HG02884 (cell line): ENCODE data around the gene FGD5.

Source experiments
- ATAC-seq: cut with Tn5 transposase; IDR thresholded peaks from one replicate; pipeline ENCODE4 v1.9.1; 2021; ENCODE audit warnings: mild to moderate bottlenecking, moderate library complexity; ENCODE audit not compliant: unreplicated experiment

Gene FGD5

DNA sequence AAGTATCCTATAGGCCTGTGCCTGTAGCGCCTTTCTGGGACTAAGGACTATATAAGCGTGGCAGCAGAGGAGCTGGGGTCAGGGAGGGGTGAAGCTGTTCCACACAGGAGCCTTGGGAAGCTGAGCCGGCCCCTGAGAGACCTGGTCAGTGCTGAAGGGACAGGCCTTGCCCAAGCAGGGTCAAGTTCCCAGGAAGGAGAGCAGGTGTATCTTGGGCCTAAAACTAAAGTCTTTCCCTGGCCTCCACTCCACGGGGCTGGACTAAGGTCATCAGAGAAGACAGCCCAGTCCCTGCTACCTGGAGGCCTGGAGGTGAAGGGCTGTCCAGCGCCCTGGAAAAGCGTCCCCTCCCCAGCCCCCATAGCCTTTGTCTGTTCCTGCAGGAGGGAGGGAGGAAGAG is 104.7 kb downstream of the FGD5 start:
- no peak for ATAC-seq

DNA sequence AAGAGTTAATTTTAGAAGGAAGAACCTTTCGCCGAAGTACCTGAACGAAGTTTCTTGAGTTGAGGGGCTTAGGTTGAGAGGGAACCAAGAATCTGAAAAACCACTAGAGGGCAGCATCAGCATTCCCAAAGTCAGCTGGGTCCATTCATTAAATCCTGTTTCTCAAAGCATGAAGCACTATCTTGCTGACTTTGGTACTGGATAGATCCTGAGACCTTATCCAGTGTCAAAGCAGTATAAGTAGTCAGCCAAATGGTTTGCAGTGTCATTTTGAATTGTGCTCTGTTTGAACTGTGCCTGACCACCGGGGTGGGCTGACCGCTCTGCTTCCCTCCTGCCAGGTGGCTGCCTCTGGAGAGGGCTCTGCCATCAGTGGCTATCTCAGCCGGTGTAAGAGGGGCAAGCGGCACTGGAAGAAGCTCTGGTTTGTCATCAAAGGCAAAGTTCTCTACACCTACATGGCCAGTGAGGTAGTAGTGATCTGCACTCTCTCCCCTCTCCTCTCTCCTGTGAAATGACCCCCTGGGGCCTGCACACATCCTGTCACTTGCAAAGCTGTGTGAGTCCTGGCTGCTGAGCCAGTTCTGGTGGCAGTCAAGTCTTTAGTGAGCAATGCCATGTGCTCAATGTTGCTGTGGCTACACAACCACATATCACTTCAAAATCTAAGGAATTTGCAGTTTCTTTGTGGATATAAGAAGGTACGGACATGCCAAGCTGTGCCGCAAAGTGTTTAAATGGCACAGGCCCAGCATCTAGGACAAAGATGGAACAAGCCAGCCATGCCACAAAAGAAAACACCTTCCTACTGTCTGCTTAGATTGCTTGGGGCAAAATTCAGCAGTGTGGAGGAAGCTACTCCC is 107.2 kb downstream of the FGD5 start:
- no peak for ATAC-seq

DNA sequence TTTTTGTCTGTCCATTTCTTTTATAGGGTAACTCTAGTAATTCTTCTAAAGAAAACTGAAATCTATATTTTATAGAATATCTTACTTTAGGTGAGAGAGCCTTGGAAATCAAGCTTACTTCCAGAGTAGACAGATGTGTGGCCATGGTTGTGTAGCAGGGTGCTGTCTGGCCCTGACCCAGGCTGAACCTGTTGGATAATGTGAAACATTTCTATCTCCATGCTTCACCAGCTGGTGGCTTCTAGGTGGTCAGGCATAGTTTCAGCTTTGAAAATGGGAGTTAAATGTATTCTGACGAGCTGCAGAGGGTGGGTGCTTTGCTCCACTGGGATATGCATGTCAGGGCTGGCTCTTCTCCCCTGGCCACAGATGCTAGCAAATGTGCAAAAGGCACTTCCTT is 107.8 kb downstream of the FGD5 start:
- ATAC-seq = no peak

DNA sequence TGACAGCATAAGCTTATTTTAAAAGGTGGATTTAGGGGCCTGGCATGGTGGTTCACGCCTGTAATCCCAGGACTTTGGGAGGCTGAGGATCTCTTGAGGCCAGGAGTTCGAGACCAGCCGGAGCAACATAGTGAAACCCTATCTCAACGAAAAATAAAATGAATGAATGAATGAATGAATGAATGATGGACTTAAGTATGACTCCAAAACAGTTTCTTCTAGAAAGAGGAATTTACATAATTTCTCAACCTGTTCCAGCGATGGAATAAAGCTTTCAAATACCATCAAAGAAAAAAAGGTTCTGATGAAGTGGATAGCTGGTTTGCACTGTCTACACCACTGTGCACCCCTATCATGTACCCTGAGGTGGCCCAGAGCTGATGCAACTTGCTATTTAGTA is 108.5 kb downstream of the FGD5 start:
- ATAC-seq = no peak

DNA sequence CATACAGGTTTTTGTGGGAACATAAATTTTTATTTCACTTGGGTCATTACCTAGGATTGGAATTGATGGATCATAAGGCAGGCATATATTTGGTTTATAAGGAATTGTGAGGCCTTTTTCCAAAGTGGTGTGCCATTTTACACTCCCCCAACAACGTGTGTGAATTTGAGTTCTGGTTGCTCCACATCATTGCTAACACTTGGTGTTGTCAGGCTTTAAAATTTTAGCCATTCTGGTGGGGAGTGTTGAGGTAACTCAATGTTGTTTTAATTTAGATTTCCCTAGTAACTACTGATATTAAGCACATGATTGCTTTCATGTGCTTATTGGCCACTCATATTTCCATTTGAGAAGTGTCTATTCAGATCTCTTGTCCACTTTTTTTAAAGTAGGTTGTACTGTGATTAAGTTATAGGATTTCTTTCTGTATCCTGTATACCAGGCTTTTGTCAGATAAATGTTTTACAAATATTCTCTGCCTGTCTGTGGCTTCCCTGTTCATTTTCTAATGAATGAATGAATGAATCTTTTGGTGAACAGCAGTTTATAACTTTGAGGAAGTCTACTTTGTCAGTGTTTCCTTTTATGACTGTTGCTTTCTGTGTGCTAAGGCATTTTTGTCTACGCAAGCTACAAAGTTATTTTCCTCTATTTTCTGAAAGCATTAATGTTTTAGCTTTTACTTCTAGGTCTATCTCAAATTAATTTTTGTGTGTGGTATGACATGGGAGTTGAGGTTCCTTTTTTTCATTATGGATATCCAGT is 110.7 kb downstream of the FGD5 start:
- ATAC-seq = no peak

DNA sequence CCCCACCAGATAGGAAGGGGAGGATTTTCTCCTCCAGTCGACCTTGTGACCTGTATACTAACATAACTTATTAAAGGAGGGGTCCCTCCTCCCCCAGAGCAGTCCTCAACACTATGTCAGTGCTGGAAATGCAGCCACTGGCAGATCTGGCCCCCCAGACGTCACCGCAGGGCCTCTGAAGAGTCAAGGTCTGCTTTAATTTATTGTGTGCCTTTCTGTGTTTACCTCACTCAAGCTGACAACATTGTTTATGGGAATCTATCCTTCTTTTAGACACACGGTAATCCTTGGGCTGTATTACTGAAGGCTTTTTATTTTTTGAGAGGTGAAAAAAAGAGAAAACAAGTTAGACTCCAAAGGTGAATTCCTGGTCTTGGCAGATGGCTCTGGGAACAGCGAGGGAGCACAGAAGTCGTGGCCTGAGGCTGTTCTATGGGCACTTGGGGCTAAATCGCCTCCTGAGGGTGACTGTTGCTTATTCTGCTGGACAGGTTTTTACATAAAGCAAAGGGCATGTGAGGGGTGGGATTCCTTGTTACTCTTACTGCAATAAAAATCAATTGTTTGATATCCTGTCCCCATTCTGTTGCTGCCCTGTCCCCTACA is 115.2 kb downstream of the FGD5 start:
- no peak for ATAC-seq

DNA sequence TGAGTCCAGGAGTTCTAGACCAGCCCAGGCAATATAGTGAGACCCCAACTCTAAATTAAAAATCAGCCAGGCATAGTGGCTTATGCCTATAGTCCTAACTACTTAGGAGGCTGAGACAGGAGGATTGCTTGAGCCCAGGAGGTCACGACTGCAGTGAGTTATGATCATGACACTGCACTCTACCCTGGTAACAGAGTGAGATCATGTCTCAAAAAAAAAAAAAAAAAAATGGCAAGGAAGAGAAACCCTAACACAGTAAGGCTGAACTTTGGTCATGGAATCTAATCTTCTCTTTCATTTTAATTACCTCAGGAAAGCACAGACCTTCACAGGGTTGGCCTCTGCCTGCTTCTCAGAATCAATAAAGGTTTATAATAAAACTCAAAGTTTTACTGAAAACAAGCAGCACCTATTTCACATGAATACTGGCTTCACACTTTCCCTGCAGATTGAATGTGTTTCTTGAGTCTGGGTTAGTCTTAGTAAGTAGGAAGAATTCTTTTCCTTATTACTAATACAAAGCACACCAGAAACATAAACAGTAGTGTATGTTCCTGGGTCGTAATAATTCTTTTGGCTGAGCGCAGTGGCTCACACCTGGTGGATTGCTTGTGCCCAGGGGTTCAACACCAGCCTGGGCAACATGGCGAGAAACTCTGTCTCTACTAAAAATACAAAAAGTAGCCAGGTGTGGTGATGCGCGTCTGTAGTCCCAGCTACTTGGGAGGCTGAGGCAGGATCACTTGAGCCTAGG is 117.0 kb downstream of the FGD5 start:
- ATAC-seq = no peak

DNA sequence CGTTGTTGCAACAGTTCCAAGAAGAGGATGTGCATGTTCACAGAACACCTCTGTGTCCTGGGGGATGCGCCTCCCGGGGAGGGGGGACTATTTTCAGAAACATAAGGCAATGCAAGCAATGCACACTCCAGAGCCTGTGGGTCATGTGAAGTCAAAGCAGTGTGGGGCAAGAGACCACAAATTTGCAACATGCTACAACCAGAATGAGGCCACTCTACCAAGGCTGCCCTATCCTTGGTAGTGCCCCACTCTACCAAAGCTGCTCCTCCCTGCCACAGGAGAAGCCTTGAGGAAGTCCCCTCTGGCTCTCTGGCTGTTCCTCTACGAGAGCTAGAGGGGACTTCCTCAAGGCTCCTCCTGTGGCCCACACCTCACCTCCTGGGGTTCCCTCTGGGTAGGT is 120.2 kb downstream of the FGD5 start:
- ATAC-seq = no peak

DNA sequence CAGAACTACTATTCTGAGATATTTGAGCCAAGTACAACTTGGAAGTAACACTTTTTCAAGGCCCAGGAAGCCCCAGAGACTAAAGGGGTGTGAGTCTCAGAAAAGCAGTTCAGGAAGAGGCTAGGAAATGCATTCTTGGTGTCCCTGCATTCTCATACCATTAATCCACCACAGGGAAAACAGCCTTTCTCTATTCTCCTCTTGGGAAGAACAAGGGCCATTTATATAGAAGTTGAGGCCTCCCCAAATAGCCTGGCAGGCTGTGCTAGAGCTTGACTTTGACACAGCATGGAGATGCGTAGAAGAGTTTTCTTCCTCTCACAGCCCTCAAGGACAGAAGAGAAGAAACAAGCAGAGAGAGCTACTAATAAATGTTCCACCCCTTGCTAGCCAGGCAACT is 123.1 kb downstream of the FGD5 start:
- no peak for ATAC-seq

DNA sequence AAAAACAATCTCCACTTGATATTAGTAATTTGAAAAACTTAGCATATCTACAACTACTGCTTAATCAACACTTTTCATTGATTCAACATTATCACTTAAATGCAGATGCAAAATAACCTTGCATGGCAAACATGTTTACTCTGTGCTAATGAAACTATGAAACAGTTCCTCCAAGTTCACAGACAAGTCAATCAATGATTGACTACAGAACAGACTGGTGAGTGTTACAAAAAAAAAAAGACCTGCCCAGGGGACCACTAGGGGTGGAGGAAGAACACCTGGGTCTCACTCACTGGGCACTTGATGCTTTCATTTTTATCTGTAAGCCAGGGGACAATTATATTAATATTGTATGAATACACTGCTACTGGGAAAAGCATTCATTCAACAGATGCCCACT is 124.3 kb downstream of the FGD5 start:
- no peak for ATAC-seq

DNA sequence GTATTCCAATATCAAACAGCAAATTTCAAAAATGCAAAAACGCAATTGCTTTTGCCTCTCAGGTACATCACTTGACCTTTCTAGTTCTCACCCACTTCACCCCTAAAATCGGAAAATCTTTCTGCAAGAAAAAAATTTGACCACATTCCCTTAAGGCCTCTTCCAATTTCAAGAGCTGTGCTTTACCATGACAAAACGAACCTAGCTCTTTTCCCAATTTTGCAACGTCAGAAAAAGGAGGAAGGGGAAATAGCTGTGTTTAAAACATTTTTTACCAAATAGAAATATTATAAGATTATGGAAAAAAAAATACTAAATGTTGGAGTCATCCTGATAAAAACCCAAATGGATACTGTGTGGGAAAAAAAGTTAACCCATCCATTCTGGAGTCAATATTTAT is 127.5 kb downstream of the FGD5 start:
- ATAC-seq = no peak

DNA sequence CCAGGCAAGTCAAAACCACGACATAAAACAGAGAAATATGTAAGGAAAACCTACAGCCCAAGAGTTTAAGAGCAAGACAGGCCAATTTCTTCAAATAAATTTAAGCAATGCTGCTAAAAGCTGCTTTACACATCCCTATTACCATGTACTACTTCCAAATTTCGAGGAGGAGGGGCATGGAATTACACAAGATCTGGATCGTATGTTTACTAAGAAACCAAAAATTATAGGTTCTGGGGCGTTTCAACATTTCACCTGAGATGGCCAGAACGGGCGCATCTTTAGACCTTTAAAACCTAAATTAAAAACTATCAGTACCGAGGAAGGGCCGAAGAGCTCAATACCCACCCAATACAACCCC is 128.0 kb downstream of the FGD5 start:
- no peak for ATAC-seq

DNA sequence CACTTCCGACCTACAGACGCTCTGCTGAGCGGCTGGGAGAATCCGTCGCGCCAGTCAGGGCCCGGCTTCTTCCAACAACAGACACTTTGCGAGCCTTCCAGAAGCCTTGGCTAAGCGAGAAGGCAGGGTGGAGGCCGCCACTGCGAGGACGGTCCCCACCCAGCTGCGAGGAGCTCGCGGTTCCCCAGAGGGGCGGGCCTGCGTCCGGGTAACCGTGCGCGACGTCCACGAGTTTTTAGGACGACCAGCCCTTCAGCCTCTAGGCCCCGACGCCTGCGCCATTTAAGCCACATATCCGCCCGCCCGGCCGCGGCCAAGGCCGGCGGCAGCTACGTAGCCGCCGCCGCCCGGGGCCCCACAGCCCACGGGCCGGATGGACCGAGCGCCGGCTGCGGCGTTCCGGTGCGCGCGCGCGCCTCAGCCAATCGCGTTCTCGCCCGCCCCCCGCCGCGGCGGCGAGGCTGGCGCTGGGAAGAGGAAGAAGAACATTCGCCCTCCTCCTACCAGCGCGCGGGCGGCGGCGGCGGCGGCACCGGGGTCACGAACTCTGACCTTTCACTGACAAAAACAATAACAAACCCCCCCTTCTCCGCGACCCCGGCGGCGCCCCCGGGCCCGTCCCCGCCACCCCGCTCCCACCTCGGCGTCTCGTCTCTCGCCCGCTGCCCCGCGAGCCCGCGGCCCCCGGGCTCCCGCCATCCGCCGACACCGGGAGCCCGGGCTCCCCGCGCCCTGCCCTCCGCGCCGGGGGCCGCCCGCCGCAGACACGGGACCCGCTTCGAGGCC is 128.5 kb downstream of the FGD5 start, which contains the start of gene NR2C2:
Gene NR2C2 (plus strand): TSS at position 484 of the 786 bp plus-strand sequence. CDS start 56,332 bp downstream, outside the sequence.
- peak; percentile 50 for ATAC-seq

DNA sequence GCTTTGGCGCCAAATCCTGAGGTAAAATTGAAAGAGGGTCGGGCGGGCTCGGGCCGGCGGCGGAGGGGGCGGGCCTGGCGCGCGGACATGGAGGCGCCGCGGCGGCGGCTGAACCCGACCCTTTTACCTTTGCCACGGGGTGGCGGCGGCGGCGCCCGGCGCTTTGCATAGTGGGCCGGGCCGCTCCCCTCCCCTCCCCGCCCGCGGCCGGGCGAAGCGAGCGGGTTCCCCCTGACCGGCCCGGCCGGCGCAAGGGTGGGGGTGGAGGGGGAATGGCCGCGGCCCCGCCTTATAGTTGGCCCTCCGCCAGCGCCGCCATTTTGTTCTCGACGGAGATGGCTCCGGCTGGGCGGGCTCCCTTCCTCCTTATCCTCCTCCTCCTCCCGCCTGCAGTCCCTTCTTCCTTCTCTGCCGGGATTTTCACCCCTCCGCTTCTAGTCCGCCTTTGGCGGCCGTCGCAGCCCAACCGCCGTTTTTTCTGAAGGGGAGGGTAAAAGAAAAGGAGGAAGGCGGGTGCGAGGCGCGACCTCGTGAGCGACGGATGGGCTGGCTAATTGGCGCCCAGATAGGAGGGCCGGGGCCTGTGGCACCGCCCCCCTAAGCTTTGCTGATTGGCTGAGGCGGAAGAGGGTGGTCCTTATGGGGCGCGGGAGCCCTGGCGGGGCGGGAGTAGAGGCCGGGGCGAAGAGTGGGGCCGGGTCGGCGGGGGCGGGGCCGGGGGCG is 129.3 kb downstream of the FGD5 start:
- peak; percentile 84 for ATAC-seq

DNA sequence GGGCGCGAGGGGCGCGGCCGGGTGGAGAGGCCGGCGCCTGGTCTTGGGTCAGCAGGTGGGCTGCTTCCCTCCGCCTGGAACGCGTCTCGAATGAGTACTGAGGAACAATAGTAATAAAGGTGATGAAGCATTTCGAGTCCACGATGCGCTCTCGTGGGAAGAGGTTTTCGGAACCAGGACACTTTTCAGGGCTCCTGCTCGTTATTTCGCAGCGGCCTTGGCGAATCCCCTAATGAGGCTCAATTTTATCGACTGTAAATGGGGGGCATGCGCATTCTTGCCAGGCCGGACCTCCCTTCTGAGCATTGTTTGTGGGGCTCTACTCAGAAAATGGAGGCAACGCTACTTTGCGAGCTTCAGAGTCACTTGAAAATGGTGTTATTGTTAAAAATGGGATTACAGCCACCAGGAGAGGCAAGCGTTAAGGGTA is 129.9 kb downstream of the FGD5 start:
- ATAC-seq = no peak

DNA sequence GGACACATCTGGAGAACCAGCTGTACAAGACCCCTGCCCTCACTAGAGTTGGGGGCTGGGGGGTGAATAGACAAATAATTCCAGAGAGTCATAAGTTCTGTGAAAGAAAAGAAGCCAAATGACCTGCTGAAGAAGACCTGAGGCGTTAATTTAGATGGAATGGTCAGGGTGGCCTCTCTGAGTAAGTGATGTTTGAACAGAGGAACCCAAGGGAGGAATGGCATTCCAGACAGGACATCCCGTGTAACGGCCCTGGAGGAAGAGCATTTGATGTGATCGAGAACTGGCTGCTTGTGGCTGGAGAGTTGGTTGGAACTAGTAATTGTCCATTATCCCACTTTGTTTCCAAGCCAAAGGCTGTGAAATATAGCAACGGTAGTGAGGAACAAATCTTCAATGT is 130.4 kb downstream of the FGD5 start:
- no peak for ATAC-seq

DNA sequence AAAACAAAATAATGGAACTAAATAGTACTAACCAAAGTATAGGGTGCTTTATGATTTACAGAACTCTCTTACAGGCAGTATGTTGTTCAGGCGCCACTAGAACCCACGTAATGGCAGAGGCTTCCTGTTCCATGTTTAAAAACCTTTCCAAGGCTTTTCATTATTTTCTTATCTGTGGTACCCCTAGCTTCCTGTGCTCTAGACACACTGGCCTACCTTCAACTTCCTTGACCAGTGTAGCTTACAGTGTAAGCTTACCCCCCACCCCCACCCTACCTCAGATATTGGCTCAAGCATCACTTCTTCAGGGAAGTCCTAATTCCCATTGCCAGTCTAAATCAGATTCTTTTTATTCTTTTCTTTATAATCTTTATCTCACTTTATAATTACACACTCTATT is 131.5 kb downstream of the FGD5 start:
- no peak for ATAC-seq

DNA sequence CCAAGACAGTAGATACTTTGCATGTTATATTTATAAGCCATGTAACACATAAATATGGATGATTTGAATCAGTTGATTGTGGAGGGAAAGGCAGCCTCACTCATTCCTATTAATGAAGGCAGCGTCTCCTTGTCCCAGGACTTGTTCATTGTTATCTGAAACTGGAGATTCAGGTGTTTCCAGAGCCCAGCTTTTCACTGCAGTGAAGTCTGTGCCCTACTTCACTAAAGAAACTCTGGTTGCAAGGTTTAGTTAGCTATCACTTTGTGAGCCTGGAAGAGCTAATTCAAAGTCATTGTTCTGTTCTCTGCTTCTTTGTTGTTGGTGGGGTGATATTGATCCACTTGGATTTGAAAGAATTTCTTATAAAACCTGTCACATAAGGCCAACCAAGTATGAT is 138.4 kb downstream of the FGD5 start:
- ATAC-seq = no peak

DNA sequence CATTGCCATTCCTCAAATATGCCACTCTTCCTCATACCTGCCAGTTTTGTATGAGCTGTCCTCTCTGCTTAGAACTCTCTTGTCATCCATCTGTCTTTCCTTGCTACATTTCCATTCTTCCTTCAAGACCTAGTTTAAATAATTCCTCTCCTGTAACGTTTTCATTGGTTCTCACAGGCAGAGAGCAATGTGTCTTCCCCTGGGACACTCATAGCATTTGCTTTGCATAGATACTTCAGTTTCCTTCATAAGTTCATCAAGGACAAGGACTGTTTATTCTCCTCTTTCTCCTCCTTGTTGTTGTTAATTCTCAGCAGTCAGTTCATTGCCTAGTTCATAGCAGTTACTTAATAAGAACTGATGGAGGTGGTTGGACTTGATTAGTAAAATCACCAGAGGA is 139.2 kb downstream of the FGD5 start:
- ATAC-seq = no peak
